NCI-H524 treated with DMSO at 0.1 percent for 48 hours (cell line): Measurements from ENCODE around the gene CARMIL3.

Experiments
- DNase-seq: peaks from one replicate; lab custom pipeline; 2025; lab: John Stamatoyannopoulos, UW

CARMIL3 gene

DNA sequence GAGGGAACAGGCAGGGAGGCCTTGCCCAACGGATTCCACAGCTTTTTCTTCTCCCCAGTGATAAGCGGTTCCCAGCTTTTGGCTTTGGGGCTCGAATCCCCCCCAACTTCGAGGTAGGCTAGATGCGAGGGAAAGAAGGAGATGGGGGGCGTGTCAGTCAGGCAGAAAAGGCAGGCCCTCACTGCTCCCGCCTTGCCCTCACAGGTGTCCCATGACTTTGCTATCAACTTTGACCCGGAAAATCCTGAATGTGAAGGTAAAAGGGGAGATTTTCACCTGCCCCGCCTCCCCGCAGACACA, 24.4 kb downstream of the CARMIL3 start:
- DNase-seq: no peak

DNA sequence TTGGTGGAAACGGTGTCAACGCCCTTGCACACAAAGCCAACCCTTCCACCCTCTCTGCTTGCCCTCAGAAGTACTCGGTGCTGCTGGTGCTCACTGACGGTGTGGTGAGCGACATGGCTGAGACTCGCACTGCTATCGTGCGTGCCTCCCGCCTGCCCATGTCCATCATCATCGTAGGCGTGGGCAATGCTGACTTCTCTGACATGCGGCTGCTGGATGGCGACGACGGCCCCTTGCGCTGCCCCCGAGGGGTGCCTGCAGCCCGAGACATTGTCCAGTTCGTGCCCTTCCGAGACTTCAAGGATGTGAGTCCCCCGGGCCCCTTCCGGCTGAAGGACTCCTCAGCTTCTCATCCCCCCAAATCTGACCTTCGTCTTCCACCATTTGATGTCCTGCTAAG, 25.3 kb downstream of the CARMIL3 start:
- no peak for DNase-seq

DNA sequence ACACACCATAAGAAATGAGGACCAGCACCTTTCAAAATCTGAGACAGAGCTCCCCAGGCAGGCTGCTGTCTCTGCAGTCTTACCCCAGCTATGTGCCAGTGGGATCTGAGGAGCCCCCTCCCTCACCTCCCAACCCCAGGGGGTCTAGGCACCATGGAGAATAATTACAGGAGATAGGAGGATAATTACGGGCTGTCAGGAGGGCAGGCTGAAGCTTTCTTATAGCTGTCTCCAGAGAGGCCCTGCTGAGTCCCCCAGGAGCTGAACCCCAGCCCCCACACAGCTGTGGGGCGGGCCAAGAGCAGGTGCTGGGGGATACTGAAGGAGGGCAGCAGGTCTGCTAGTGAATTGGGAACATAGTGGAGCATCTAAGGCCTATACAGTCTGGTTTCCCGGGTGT, 26.3 kb downstream of the CARMIL3 start:
- DNase-seq: peak; percentile 83

DNA sequence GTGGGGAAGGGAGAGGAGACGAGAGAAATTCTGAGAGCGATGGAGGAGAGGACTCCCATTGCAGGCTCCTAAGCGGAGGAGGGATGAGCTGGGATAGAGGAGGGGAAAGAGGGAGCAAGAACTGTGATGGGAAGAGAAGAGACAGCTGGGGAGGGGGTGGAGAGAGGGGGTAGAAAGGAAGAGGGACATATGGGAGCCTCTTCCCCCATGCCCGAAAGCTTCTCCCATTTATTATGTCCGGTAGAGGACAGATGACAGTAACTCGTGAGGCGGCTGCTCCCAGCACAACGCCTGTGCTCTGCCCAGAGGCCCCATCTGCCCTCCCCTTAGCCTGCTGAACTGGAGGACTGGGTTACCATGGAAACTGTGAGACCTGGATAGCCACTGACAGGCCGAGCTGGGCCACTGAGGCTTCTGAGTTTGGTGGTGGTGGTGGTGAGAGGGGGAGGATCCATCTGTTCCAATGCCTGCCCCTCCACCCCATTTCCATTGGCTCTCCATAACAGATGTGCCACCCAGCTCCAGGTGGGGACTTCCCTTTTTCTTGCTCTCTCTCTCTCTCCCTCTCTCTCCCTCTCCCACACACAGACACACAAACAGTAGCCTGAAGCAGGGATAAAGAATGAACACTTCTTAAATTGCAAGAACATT, 27.8 kb downstream of the CARMIL3 start:
- peak; percentile 100 for DNase-seq

DNA sequence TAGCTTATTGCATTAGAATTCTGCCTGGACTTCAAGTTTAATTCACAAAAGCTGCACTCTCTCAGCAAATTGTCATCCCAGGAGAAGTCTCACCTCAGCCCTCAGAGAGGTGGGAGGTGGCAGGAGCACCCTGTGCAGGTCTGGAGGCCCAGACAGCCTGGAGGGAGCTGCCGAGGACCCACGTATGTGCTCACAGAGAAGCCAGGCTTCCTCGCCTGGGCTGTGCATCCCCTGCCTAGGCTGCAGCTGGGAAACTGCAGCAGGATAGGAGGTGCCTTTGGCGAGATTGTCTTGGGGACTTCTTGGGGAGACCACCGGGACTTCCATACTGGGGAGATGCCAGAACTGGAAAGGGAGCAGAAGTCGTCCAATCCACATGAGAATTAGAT, 28.3 kb downstream of the CARMIL3 start:
- no peak for DNase-seq

DNA sequence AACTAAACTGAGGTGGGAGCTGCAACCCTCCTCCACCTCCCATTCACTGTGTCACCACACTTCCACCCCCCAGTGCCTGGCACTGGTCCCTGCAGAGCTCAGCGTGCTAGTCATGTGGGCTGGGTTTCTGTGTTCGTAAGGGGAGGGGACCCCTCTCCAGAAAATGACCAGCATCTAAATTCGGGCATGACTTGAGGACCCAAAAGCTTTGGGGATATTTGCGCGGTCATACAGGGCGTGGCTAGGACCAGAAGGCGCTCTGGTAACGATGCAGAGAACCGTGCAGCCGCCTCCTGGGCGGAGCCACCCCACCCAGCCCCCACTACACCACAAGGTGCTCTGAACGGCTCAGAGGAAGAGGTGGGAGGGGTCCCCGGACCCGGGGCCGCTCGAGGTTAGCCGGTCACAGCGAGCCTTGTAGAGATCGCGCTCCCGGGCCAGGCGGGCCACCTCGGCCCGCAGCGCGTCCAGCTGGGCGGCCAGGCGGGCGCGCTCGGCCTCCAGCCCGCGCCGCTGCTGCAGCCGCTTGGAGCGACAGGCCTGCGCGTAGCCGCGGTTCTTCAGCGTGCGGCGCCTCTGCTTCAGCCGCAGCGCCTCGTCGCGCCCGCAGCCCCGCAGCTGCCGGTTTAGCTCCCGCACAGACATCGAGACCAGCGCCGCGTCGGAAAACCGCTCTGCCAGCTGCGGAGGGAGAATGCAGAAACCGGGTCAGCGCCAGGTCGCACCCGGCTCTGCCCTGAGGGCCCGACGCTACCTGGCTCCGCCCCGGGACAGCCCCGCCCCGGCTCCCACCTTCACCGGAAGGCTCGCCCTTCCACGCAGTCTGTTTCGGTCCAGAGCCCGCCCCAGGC, 29.3 kb downstream of the CARMIL3 start:
- peak; percentile 82 for DNase-seq

DNA sequence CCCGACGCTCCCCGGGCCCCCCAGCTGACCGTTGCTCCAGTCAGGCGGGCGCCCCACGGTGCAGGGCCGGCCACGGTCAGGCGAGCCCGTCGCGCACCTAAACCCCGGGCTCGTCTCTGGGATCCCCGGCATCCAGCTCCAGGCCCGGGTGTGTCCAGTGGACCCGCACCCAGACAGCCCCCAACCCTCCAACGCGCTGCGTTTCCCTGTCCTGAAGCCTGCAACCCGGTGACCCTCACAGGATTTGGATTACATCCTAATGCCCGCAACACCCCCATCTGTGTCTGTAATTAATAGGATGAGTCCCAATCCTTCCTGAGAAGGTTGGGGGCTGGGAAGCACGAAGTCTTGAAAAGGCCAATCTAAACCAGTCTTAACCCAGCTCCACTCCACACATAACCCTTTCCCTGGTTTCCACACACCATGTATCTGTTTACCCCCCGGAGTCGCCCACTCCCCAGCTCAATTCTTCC, 30.0 kb downstream of the CARMIL3 start:
- peak; percentile 72 for DNase-seq

DNA sequence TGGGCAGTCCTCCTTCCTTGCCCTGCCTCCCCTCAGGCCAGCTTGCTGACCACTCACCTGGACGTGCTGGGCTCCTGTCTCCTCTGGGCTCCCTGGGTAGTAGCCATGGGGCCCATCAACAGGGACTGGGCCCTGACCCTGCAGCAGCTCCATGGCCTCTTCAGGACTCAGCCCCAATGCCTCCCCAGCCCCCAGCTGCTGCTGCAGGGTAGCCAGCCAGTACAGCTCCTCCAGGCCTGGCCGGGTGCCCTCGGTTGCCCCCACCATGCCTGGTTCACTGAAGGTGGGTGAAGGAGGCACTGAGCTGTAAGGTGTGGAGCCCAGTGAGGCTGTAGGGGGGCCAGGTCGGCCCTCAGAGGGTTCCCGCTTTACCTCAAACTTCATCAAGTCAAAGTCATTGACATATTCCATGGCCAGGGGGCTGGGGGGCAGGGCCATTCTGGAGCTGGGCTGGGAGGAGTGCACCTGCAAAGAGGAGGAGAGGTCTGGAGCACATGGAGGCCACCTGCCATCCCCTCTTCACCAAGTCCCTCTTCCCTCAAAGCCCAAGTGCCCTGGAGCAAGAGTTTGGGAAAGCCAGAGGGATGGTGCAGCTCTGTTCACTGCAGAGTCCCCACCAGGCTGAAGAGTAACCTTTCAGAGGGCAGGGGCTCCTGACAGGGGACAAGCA, 30.7 kb downstream of the CARMIL3 start:
- no peak for DNase-seq

DNA sequence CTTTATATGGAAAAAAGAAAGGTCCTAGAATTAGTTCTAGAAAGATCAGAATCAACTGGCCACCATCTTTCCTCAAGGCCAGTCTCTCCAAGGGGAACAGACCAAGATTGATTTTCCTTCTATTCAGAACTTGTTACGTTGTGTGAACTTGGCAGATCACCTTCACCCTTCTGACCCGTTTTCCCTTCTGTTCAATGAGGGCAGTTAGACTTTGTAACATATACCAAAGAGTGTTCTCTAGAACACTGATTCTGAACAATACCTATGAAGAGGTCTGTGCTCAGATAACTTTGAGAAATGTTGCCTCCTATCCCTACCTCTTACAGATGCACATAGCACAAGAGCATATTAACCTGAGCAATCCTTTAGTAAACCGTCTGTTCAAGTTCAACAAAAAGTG, 31.7 kb downstream of the CARMIL3 start:
- DNase-seq: no peak

DNA sequence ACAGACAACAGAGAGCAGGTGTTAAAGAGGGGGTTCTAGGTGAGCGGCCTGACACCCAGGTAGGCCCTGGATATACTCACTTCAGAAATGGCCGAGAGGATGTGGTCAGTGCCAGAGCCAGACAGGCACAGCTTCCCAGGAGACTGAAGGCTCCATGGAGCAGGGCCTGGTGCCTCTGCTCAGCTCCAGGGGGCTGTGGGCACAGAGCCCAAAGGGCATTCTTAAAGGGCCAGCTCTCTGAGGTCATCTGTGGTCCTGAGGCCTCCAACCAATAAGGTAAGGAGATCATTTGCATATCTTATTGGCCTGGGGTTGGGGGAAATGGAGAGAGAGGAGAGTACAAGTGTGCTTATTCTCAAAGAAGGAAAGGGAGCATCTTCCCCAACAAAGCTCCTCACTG, 32.6 kb downstream of the CARMIL3 start:
- no peak for DNase-seq

DNA sequence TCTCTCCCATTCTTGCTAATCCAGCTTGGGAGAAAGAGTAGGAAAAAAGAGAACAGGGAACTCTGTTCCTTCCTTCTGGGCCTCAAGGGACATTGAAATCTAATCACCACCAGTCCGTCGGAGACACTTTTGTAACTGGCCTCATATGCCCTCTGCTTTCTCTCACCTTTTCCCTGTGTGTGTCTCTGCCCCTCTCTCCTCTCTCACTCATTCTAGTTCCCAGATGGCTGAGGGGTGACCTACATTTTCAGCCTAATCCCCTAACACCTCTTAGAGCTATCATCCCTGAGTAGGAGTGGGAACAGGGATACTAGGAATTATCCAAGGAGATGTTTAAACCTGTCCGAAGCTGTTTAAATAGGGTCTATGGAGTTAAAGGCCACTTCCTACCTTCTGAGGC, 33.4 kb downstream of the CARMIL3 start:
- peak; percentile 92 for DNase-seq

DNA sequence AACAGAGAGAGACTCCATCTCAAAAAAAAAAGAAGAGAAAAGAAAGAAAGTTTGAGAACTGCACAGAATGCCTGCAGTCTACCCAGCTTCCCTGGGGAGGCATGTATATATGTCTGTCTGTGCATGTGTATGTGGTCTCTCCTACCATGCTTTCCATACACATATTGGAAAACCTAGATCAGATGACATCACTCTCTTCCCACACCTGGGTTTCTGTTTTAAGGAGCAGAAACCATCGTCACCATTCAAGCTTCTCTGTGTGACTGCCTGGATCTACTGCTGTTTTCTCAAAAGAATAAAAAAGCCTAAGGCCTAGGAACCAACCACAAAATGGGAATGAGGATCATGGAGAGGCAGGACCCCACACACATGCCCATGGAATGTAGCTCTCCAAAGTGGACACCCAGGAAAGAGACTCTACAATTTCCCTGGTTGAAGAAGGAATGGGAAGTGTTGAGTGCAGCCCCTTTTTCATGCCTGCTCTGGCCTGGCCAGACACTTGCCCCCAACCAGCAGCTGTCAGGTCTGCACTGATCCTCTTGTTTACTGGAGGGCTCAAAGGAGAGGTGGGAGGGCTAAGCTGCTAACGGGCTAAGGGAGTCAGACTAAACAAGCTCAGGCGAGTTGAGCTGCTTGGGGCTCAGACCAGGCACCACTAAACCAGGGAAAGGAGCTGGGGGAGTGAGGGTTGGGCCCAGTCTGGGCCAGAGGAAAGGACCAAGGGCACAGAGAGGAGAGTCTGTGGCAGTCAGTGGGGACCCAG, 34.6 kb downstream of the CARMIL3 start:
- DNase-seq: peak; percentile 83

DNA sequence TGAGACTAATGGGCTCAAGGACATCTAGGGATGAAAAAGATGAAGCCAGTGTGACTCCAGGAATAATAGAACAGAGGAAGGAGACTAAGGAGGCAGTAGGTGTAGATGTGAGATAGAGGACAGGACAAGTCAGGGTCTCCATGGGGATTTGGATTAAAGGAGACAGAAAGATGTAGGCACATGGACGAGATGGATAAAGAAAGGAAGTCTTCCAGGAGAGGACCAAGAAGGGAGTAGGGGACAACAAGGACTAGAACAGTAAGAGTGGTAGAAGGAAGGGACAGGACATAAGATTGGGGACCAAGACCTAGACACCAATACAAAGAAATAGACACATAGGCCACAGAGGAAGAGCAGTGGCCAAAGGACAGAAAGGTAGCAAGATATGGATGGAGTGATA, 35.2 kb downstream of the CARMIL3 start:
- no peak for DNase-seq

DNA sequence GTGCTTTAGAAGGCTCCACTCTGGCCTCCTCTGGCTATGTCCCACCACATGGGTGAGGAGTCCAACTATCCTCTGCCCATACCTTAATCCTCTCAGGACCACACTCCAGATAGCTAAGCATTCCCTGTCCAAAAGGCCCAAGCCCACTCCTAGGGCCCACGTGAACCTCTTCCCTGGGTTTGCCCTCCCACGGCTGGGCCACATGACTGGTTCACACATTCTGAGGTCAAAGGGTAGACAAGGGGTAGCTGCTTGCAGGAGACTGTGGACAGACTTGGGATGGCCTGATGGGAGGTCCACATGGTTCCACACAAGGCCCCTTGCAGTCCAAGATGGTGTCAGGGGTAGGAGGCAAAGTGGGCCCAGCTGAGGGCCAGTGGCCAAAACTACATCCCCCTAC, 36.3 kb downstream of the CARMIL3 start:
- DNase-seq: no peak

DNA sequence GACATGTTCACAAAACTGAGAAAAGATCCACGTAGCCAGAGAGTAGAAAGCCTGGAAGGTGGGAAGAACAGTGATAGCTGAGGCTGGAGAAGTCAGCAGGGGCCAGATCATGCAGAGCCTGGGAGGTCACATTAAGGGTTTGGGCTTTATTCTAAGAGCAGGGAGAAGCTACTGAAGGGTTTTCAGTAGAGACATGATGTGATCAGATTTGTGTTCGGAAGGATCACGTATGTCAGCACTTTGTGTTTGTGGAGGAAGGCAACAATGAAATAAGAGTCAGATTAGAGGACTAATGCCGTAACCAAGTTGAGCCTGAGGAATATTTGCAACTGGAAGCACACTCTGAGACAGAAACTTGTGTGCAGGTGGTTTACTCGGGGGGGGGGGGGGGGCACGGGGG, 38.1 kb downstream of the CARMIL3 start:
- no peak for DNase-seq

DNA sequence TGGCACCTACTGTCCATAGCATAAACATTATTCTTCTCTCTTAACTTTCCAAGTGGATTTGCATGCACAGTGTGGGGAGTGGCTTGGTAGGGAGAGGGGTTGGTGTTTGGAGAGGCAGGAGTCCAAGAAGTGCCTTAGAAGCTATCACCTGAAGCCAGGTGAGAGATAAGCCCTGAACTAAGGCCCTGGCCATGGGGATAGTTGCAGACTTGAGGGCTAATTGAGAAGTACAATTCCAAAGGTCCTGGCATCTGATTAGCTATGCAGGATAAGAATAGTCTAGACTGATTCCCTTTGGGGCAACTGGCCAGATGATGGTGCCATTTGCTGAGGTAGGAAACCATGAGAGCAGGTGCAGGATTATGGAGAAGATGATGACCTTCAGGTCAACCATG, 40.3 kb downstream of the CARMIL3 start:
- no peak for DNase-seq

DNA sequence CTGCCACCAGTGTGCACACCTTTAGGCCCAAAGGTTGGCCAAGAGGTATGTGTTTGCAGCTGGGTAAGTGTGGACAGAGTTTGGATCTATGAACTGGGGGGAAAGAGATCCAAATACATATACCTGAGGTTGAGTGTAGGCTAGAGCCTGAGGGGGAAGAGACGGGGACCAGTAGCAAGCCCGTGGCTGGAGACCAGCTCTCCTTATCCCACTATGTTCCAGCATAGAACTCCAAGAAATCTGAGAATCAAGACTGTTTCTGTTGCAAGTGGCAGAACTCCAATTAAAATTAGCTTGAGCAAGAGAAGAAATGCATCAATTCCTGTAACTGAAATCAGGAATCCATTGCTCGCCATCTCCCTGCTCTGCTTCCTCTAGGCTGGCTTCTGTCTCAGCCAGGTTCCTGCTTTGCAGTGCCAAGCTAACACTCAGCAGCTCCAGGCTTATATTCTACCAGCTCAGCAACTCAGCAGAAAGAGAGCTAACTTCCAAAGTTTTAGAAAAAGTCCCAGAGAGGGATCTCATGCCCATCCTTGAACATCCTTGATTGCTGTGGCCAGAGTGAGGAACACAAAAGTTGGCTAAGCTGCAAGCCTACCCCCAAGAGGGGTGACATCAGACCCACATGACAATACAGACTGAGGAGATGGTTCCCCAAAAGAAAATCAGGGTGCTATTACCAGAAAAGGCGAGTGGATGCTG, 40.8 kb downstream of the CARMIL3 start:
- DNase-seq: no peak

DNA sequence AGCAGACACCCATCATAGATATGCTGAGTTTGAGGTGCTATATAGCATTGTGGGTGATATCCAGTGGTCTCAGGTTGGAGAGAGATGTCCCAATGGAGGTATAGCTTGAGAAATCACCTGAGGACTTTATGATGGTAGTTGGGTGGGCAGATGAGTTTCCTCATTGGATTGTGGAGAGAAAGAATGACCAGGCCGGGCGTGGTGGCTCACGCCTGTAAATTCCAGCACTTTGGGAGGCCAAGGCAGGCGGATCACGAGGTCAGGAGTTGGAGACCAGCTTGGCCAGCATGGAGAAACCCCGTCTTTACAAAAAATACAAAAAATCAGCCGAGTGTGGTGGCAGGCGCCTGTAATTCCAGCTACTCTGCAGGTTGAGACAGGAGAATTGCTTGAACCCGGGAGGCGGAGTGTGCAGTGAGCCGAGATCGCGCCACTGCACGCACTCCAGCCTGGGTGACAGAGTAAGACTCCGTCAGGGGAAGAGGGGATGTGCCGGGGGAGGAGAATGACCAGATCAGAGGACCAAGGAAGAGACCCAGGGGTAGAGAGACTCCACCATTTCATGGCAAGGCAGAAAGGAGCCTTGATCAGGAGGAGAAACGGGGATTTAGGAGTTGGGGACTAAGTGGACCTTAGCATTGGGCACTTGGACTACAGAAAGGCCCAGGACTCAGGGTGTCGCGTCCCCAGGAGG, 41.5 kb downstream of the CARMIL3 start:
- DNase-seq: no peak

DNA sequence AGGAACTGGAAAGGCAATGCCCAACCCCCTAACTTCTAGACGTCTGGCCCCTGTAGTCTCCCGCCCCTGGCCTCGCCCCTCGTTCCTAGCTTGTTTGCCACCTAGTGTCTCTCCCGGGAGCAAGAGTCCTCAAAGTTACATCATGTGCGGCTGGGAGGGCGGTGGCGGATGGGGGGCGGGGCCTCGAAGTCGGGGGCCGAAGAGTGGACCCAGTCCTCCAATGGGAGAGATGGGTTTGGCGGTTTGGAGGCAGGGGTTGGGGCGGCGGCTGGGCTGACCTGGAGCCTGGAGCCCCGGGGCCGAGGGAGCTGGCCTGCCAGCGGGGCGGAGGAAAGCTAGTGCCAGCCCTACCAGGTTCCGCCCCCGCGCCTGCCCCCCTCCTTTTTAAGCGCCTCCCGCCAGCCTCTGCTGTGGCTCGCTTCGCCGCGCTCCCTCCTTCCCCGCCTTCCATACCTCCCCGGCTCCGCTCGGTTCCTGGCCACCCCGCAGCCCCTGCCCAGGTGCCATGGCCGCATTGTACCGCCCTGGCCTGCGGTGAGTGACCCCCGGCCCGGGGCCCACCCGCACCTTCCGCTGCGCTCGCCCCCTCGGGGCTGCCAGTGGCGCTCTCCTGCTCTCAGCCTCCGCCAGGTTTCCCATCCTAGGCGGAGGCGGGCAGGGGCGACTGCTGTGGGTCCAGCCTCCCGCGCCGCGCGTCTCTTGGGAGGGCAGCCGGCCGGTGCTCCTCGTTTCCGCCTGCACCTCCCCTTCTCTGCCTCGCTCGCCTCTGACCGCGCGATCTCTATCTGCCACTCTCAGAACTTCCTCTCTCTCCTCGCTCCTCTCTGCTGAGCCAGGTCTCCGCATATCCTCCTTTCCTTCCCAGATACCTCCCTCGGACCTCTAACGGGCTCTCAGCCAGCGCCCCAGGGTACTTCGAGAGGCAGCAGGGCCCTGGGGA, 42.4 kb downstream of the CARMIL3 start, which contains the start of gene PCK2:
Gene PCK2 (plus strand): TSS at position 411 of the 940 bp plus-strand sequence. CDS start 95 bp downstream, at position 506.
- DNase-seq: peak; percentile 75

DNA sequence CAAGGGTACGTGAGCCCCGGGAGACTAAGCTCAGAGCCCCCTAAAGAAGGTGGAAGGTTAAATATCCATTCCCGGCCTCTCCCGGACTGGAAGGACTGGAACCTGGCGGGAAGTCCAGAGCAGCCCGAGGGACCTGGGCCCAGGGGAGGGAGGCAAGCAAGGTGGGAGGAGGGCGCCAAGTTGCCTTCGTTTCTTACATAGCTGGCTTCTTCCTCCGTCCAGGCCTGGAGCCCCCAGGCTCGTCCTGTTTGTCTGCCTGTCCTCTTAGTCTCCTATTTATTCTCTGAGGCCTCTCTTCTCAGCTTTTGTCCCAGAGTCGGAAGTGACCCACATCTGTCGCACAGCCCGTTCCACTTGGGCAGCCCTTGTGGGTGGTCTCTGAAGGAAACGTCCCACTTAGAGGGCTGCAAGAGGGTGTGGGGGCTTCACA, 43.0 kb downstream of the CARMIL3 start:
- no peak for DNase-seq
